Measurements from ENCODE around the gene UBE2I. TPM values are rescaled to one million over a fixed set of nuclear protein-coding genes. Genes with fewer than 3 reads are reported as not detected.
A peak's percentile ranks its signal among the peaks of the same experiment; 100 is the strongest.
"Not testable (repeated sequence)": the region's sequence is repeated elsewhere in the genome, so short reads cannot be mapped to it uniquely, and the experiment has no call there.

Gene UBE2I
- total RNA-seq, 3 donors from 2014 or later = 79.8 to 101 (median 96.9) TPM

DNA sequence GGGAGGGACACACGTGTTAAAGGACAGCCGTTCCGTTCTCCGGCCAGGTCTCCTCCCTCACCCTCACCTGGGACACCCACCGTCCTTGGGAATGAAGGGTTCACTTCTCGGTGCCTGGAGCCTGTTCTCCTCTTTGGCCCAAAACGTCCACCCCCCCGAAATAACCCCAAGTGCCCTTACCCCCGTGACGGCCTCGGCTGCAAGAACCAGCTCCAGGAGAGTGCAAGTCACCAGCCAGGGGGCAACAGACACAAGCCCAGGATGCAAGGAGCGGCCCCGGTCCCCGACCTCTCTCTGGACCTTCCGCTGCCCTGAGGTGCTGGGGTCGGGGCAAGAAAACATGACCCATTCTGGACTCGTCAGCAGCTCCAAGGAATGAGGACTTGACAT, 20.0 kb upstream of the UBE2I start:
- DNase-seq (no peak), ATAC-seq (no peak)
- Histone ChIP-seq H3K4me3 (no peak overlapping the region), H3K9me3 (no peaks in the 10 kb centered on the region), H3K4me1 (ENCODE audit: low read depth) (no peaks in the 10 kb centered on the region), H3K36me3 (ENCODE audit: low read depth) (no peaks in the 10 kb centered on the region)
- intact Hi-C loops (cut with DNase I, micrococcal nuclease) = no loop called here
- TF ChIP-seq, protein P1, sequence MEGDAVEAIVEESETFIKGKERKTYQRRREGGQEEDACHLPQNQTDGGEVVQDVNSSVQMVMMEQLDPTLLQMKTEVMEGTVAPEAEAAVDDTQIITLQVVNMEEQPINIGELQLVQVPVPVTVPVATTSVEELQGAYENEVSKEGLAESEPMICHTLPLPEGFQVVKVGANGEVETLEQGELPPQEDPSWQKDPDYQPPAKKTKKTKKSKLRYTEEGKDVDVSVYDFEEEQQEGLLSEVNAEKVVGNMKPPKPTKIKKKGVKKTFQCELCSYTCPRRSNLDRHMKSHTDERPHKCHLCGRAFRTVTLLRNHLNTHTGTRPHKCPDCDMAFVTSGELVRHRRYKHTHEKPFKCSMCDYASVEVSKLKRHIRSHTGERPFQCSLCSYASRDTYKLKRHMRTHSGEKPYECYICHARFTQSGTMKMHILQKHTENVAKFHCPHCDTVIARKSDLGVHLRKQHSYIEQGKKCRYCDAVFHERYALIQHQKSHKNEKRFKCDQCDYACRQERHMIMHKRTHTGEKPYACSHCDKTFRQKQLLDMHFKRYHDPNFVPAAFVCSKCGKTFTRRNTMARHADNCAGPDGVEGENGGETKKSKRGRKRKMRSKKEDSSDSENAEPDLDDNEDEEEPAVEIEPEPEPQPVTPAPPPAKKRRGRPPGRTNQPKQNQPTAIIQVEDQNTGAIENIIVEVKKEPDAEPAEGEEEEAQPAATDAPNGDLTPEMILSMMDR (IDR thresholded peaks at IDR 0.05) = no peak

DNA sequence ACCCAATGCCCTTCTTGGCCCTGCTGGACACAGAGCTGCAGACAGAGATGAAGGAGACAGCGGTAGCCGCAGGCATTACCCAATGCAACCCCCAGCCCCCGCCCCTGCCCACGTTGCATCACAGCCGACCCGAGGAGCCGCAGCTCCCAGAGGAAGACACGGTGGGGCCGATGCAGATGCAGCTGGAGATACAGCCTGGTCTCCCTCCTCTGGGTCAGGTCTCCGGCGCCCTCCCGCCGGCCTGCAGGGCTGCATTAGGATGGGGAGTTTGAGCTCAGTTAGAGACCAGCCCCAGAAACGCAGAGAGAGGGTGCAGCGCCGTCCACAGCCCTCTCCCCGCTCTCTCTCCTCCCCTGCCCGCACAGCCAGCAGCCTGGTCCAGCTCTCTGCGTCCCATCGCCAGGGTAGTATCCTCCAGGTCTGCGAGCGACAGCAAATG, 19.4 kb upstream of the UBE2I start:
- Histone ChIP-seq H3K36me3 (ENCODE audit: low read depth) (no peaks in the 10 kb centered on the region), H3K4me3 (no peak overlapping the region), H3K9me3 (no peaks in the 10 kb centered on the region), H3K4me1 (ENCODE audit: low read depth) (no peaks in the 10 kb centered on the region)
- intact Hi-C loops (cut with DNase I, micrococcal nuclease) = no loop called here
- DNase-seq = no peak
- ATAC-seq = no peak
- TF ChIP-seq, protein P1 (IDR thresholded peaks at IDR 0.05) = no peak

DNA sequence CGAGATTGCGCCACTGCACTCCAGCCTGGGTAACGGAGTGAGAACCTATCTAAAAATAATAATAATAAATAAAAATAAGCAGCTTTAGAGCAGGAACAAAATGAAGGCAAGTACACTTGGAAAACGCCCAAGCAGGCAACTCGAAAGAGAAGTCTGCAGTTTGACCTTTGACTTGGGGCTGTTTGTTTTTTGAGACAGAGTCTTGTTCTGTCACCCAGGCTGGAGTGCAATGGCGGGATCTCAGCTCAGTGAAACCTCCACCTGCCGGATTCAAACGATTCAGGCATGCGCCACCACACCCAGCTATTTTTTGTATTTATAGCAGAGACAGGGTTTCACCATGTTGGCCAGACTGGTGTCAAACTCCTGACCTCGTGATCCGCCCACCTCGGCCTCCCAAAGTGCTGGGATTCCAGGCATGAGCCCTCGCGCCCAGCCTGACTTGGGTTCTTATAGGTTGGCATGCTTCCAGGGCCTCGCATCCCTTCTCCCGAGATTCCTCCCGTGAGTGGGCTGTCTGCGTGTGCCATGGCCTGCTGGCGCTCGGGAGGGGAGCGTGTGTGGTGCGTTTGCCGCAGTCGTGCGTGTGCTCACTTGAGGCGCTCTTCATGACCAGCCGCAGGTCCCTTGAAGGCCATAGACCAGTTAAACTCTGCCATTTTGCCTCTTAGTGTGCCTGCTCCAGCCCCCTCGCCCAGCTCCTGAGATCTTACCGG, 18.4 kb upstream of the UBE2I start:
- Histone ChIP-seq H3K4me1 (ENCODE audit: low read depth) (no peaks in the 10 kb centered on the region), H3K4me3 (no peak overlapping the region), H3K9me3 (no peaks in the 10 kb centered on the region), H3K36me3 (ENCODE audit: low read depth) (no peaks in the 10 kb centered on the region)
- intact Hi-C loops (cut with DNase I, micrococcal nuclease) = no loop called here
- peak in 1 of 3 donors; percentile 42 for DNase-seq
- ATAC-seq = peak; percentile 56
- TF ChIP-seq, protein P1 (IDR thresholded peaks at IDR 0.05) = no peak

DNA sequence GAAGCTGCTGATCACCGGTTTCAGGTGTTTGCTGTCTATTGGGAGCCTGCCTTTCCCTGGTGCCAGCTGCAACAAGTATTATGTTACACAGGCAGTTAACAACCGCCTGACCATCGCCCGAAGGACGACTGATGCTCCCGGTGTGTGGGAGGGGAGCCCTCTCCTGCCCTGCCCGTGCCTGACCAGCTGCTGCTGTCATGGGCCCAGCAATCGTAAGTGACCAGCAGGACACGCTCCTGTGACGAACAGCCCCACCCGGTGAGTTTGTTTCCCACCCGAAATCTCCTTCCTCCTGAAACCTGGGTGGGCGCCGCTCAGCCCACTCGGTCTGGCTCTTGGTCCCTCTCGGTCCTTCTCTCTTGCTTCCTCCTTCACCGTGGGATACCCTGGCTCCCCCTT, 17.9 kb upstream of the UBE2I start:
- Histone ChIP-seq H3K9me3 (no peaks in the 10 kb centered on the region), H3K4me1 (ENCODE audit: low read depth) (no peaks in the 10 kb centered on the region), H3K36me3 (ENCODE audit: low read depth) (no peaks in the 10 kb centered on the region), H3K4me3 (no peak overlapping the region)
- ATAC-seq (peak; percentile 23), DNase-seq (no peak)
- TF ChIP-seq, protein P1 (IDR thresholded peaks at IDR 0.05) = no peak
- intact Hi-C loops (cut with DNase I, micrococcal nuclease) = no loop called here

DNA sequence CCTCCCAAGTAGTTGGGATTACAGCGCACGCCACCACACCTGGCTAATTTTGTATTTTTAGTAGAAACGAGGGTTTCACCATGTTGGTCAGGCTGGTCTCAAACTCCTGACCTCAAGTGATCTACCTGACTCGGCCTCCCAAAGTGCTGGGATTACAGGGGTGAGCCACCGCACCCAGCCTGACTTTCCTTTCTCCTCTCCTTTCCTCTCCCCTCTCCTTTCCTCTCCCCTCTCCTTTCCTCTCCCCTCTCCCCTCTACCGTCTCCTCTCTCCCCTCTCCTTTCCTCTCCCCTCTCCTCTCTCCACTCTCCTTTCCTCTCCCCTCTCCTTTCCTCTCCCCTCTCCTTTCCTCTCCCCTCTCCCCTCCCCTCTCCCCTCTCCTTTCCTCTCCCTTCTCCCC, 17.2 kb upstream of the UBE2I start:
- intact Hi-C loops (cut with DNase I, micrococcal nuclease); H3K36me3 ChIP-seq (ENCODE audit: low read depth); H3K9me3 ChIP-seq; H3K4me1 ChIP-seq (ENCODE audit: low read depth); ATAC-seq; H3K4me3 ChIP-seq; DNase-seq: not testable (repeated sequence)

DNA sequence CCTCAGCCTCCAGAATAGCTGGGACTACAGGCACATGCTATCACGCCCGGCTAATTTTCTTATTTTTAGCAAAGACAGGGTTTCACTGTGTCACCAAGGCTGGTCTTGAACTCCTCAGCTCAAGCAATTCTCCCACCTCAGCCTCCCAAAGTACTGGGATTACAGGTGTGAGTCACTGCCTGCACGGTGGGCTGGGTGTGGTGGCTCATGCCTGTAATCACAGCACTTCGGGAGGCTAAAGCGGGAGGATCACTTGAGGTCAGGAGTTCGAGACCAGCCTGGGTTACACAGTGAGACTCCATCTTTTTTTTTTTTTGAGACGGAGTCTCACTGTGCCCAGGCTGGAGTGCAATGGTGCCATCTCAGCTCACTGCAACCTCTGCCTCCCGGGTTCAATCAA, 16.6 kb upstream of the UBE2I start:
- DNase-seq; ATAC-seq; H3K4me3 ChIP-seq; H3K9me3 ChIP-seq; intact Hi-C loops (cut with DNase I, micrococcal nuclease); H3K36me3 ChIP-seq (ENCODE audit: low read depth); H3K4me1 ChIP-seq (ENCODE audit: low read depth): not testable (repeated sequence)
